ENCODE measurements around the gene KRTAP10-7. TPM values are rescaled to one million over a fixed set of nuclear protein-coding genes. Genes with fewer than 3 reads are reported as not detected.
"Not testable (repeated sequence)": the region's sequence is repeated elsewhere in the genome, so short reads cannot be mapped to it uniquely, and the experiment has no call there.

Gene KRTAP10-7
- total RNA-seq, 1 donor from 2014 or later = not detected

GRCh38 chr21:44626673-44627143, 26.3 kb downstream of the KRTAP10-7 start, which contains the start of gene KRTAP10-9:
KRTAP10-9 (plus strand) TSS chr21:44627093; CDS start chr21:44627172, 79 bp downstream.
- no peak for DNase-seq

GRCh38 chr21:44627181-44627822, 26.9 kb downstream of the KRTAP10-7 start:
- DNase-seq; H3K4me1 ChIP-seq; H3K27ac ChIP-seq; H3K36me3 ChIP-seq; intact Hi-C loops (cut with DNase I); H3K4me3 ChIP-seq; ATAC-seq: not testable (repeated sequence)
- Histone ChIP-seq H3K9me3 (peaks cover 22% of the 10 kb centered on the region), H3K27me3 (ENCODE audit: low read depth) (peaks cover 20% of the 10 kb centered on the region)

More at GRCh38 chr21:44626673-44627143, 26.3 kb downstream of the KRTAP10-7 start, which contains the start of gene KRTAP10-9:
- Histone ChIP-seq H3K36me3 (no peaks in the 10 kb centered on the region), H3K27me3 (ENCODE audit: low read depth) (peaks cover 20% of the 10 kb centered on the region), H3K4me1 (no peaks in the 10 kb centered on the region), H3K4me3 (no peak within 1 kb of the TSS), H3K27ac (no peak within 1 kb of the TSS), H3K9me3 (peaks cover 16% of the 10 kb centered on the region)
- intact Hi-C loops (cut with DNase I) = no loop called here
- TF ChIP-seq CTCF (IDR thresholded peaks at IDR 0.05) = no peak
- no peak for ATAC-seq

GRCh38 chr21:44627831-44628233, 27.4 kb downstream of the KRTAP10-7 start:
- intact Hi-C loops (cut with DNase I); DNase-seq; H3K4me3 ChIP-seq; H3K4me1 ChIP-seq; ATAC-seq; H3K36me3 ChIP-seq; H3K27ac ChIP-seq: not testable (repeated sequence)
- H3K27me3 ChIP-seq (ENCODE audit: low read depth) = peaks cover 20% of the 10 kb centered on the region
- peaks cover 24% of the 10 kb centered on the region for H3K9me3 ChIP-seq

- no peak for TF ChIP-seq CTCF (IDR thresholded peaks at IDR 0.05)
- no peak for DNase-seq
Measured at GRCh38 chr21:44628707-44629391, 28.5 kb downstream of the KRTAP10-7 start.

GRCh38 chr21:44630440-44630839, 30.0 kb downstream of the KRTAP10-7 start:
- Histone ChIP-seq H3K27me3 (ENCODE audit: low read depth) (peaks cover 20% of the 10 kb centered on the region), H3K27ac (no peak overlapping the region), H3K9me3 (peaks cover 14% of the 10 kb centered on the region), H3K4me1 (no peaks in the 10 kb centered on the region), H3K36me3 (no peaks in the 10 kb centered on the region), H3K4me3 (no peak overlapping the region)
- ATAC-seq = no peak
- intact Hi-C loops (cut with DNase I) = no loop called here
- TF ChIP-seq CTCF (IDR thresholded peaks at IDR 0.05) = no peak
- DNase-seq = no peak

More at GRCh38 chr21:44628707-44629391, 28.5 kb downstream of the KRTAP10-7 start:
- H3K36me3 ChIP-seq = no peaks in the 10 kb centered on the region
- no peak overlapping the region for H3K4me3 ChIP-seq
- peak in 1 of 2 donors; percentile 18 for ATAC-seq
- no peak overlapping the region for H3K27ac ChIP-seq
- H3K9me3 ChIP-seq = peaks cover 14% of the 10 kb centered on the region
- no peaks in the 10 kb centered on the region for H3K4me1 ChIP-seq
- peaks cover 20% of the 10 kb centered on the region for H3K27me3 ChIP-seq (ENCODE audit: low read depth)
- intact Hi-C loops (cut with DNase I) = no loop called here

GRCh38 chr21:44632067-44632466, 31.7 kb downstream of the KRTAP10-7 start:
- H3K27me3 ChIP-seq (ENCODE audit: low read depth) = peaks cover 11% of the 10 kb centered on the region
- no peak overlapping the region for H3K27ac ChIP-seq
- H3K4me1 ChIP-seq = no peaks in the 10 kb centered on the region
- no peaks in the 10 kb centered on the region for H3K36me3 ChIP-seq
- no peak overlapping the region for H3K4me3 ChIP-seq
- ATAC-seq (no peak), DNase-seq (no peak)
- TF ChIP-seq CTCF (IDR thresholded peaks at IDR 0.05) = no peak
- H3K9me3 ChIP-seq = peaks cover 14% of the 10 kb centered on the region
- intact Hi-C loops (cut with DNase I) = no loop called here

All from lower lobe of right lung (tissue), 2 donors.